Lower lobe of right lung (tissue), 2 donors: ENCODE data around the gene SIX1. TPM values are rescaled to one million over a fixed set of nuclear protein-coding genes. Genes with fewer than 3 reads are reported as not detected.
A peak's percentile ranks its signal among the peaks of the same experiment; 100 is the strongest.

Experiments used
- ATAC-seq, 2 donors: fragments of 200-7000 bp; cut with Tn5 transposase; one replicate each; pipeline ENCODE4 v1.9.1; 2020 to 2022; ENCODE audit warnings: mild to moderate bottlenecking in 2 of 2, moderate library complexity in 2 of 2
- DNase-seq: peaks from one replicate; pipeline ENCODE4 v3.0.0-alpha.2; 2020
- H3K27ac ChIP-seq: fragments of 200-600 bp; one replicate; pipeline ENCODE4 v1.8.0; 2022
- H3K27me3 ChIP-seq: fragments of 200-600 bp; one replicate; pipeline ENCODE4 v1.8.0; 2022; ENCODE audit warnings: low read depth
- H3K36me3 ChIP-seq: fragments of 200-600 bp; one replicate; pipeline ENCODE4 v1.8.0; 2022; ENCODE audit warnings: mild to moderate bottlenecking
- H3K4me1 ChIP-seq: fragments of 200-600 bp; one replicate; pipeline ENCODE4 v1.8.0; 2022
- H3K4me3 ChIP-seq: fragments of 200-600 bp; one replicate; pipeline ENCODE4 v1.8.0; 2022; ENCODE audit warnings: mild to moderate bottlenecking
- H3K9me3 ChIP-seq: fragments of 200-600 bp; one replicate; pipeline ENCODE4 v1.8.0; 2022
- CTCF ChIP-seq: fragments of 200-600 bp; IDR thresholded peaks from one replicate; pipeline ENCODE4 v1.8.0; 2022; ENCODE audit warnings: antibody characterized with exemption, mild to moderate bottlenecking
- intact Hi-C: fragments of 100-400 bp; cut with DNase I; formaldehyde crosslinking; loops from one replicate; pipeline ENCODE4 v1.11.0; 2022
- total RNA-seq: library from RNA; stranded (reverse); fragmentation: NEBNext Ultra II Directional; extraction: Animal tissue kit (Norgen Biotek cat#: 25700); gene quantifications from one replicate; pipeline ENCODE4 v1.2.1, GENCODE V29; 2021
- donor health status: DM: no; HTN: yes; CAD: no; lungs with severe emphysema.

Gene SIX1
- total RNA-seq, 1 donor from 2014 or later, result 2.3 TPM

- H3K36me3 ChIP-seq, result no peaks in the 10 kb centered on the region
- no peaks in the 10 kb centered on the region for H3K9me3 ChIP-seq
- intact Hi-C loops, result no loop called here
- H3K4me1 ChIP-seq, result peaks cover 24% of the 10 kb centered on the region
- ATAC-seq, result peak; percentile 33 to 59
- no peak overlapping the region for H3K27ac ChIP-seq
- TF ChIP-seq CTCF, result no peak
- H3K27me3 ChIP-seq, result peaks cover 68% of the 10 kb centered on the region
- H3K4me3 ChIP-seq, result peak overlapping the region; percentile 42
- no peak for DNase-seq
These were observed 11.6 kb downstream of the SIX1 start for GRCh38 chr14:60637479-60638315.

GRCh38 chr14:60636879-60637478 is 12.3 kb downstream of the SIX1 start:
- H3K27ac ChIP-seq, result no peak overlapping the region
- peaks cover 62% of the 10 kb centered on the region for H3K27me3 ChIP-seq
- H3K9me3 ChIP-seq, result no peaks in the 10 kb centered on the region
- DNase-seq (no peak), ATAC-seq (no peak)
- no peak for TF ChIP-seq CTCF
- peaks cover 17% of the 10 kb centered on the region for H3K4me1 ChIP-seq
- H3K4me3 ChIP-seq, result no peak overlapping the region
- H3K36me3 ChIP-seq, result no peaks in the 10 kb centered on the region
- intact Hi-C loops, result no loop called here

GRCh38 chr14:60634153-60634552 is 15.1 kb downstream of the SIX1 start:
- Histone ChIP-seq H3K27me3 (peaks cover 34% of the 10 kb centered on the region), H3K9me3 (no peaks in the 10 kb centered on the region), H3K27ac (no peak overlapping the region), H3K36me3 (no peaks in the 10 kb centered on the region), H3K4me3 (no peak overlapping the region), H3K4me1 (peaks cover 15% of the 10 kb centered on the region)
- intact Hi-C loops, result no loop called here
- ATAC-seq (no peak), DNase-seq (no peak)
- TF ChIP-seq CTCF, result no peak

GRCh38 chr14:60632777-60633176 is 16.5 kb downstream of the SIX1 start:
- ATAC-seq (no peak), DNase-seq (no peak)
- Histone ChIP-seq H3K9me3 (no peaks in the 10 kb centered on the region), H3K4me1 (peaks cover 7% of the 10 kb centered on the region), H3K27me3 (peaks cover 20% of the 10 kb centered on the region), H3K27ac (no peak overlapping the region), H3K4me3 (no peak overlapping the region), H3K36me3 (no peaks in the 10 kb centered on the region)
- intact Hi-C loops, result no loop called here
- no peak for TF ChIP-seq CTCF

GRCh38 chr14:60632257-60632656 is 17.0 kb downstream of the SIX1 start:
- no peaks in the 10 kb centered on the region for H3K36me3 ChIP-seq
- no peak for DNase-seq
- intact Hi-C loops, result no loop called here
- H3K27me3 ChIP-seq, result peaks cover 15% of the 10 kb centered on the region
- no peak overlapping the region for H3K4me3 ChIP-seq
- no peak for ATAC-seq
- H3K27ac ChIP-seq, result no peak overlapping the region
- no peak for TF ChIP-seq CTCF
- H3K4me1 ChIP-seq, result peaks cover 2% of the 10 kb centered on the region
- H3K9me3 ChIP-seq, result no peaks in the 10 kb centered on the region
